H1 (cell line): ENCODE measurements around the gene GNAI2. TPM values are rescaled to one million over a fixed set of nuclear protein-coding genes. Genes with fewer than 3 reads are reported as not detected.

Source experiments
- CTCF ChIA-PET: fragments of 300-600 bp; sonication (Branson Sonifier 250); formaldehyde crosslinking; loops from one replicate; lab custom pipeline; 2021; ENCODE audit not compliant: partially characterized antibody; lab: Charles Lee
- POLR2A ChIA-PET: fragments of 300-600 bp; sonication (Branson Sonifier 250); formaldehyde crosslinking; loops from one replicate; lab custom pipeline; 2021; ENCODE audit warnings: inconsistent platforms; ENCODE audit not compliant: partially characterized antibody; lab: Charles Lee
- DNase-seq, 2 experiments: peaks; one replicate each; pipeline versions ENCODE4 v3.0.0 to v3.0.0-alpha.2; 2010 to 2022; ENCODE audit warnings: low spot score in 2 of 2, low read depth in 1 of 2, mixed read lengths in 1 of 2
- FAIRE-seq: peaks from 2 replicates; lab custom pipeline; 2011; peaks lifted over from hg19 to GRCh38; lab: Jason Lieb, UNC
- H2AFZ ChIP-seq: 2 replicates; pipeline ENCODE4 v1.8.1; 2012; ENCODE audit warnings: low read length, inconsistent platforms
- H2AK5ac ChIP-seq: 2 replicates; pipeline ENCODE4 v1.6.1; 2013; ENCODE audit warnings: low read depth, low read length
- H2BK120ac ChIP-seq: replicated peaks from 2 replicates; pipeline ENCODE3; 2013; ENCODE audit warnings: low read depth, low read length, inconsistent platforms
- H2BK12ac ChIP-seq: 2 replicates; pipeline ENCODE4 v1.6.1; 2013; ENCODE audit warnings: low read depth, low read length
- H2BK15ac ChIP-seq: 2 replicates; pipeline ENCODE4 v1.6.1; 2013; ENCODE audit warnings: low read length
- H2BK20ac ChIP-seq: 2 replicates; pipeline ENCODE4 v1.6.1; 2013; ENCODE audit warnings: low read length
- H2BK5ac ChIP-seq: 2 replicates; pipeline ENCODE4 v1.6.1; 2013; ENCODE audit warnings: low read depth, low read length
- H3K14ac ChIP-seq: 2 replicates; pipeline ENCODE4 v1.6.1; 2013; ENCODE audit warnings: inconsistent platforms; ENCODE audit not compliant: insufficient read length
- H3K18ac ChIP-seq: 2 replicates; pipeline ENCODE4 v1.6.1; 2013; ENCODE audit warnings: low read length; ENCODE audit errors: extremely low read depth
- H3K23ac ChIP-seq: 2 replicates; pipeline ENCODE4 v1.6.1; 2013; ENCODE audit warnings: inconsistent platforms; ENCODE audit not compliant: insufficient read length
- H3K23me2 ChIP-seq: 2 replicates; pipeline ENCODE4 v1.6.1; 2013; ENCODE audit warnings: low read depth, low read length
- H3K27ac ChIP-seq: 2 replicates; pipeline ENCODE4 v1.6.1; 2011; ENCODE audit warnings: low read depth, low read length, inconsistent platforms
- H3K27me3 ChIP-seq, 4 experiments: replicated peaks in 1 of 4; 1 replicate in 1 of 4; 2 replicates in 3 of 4; pipeline versions ENCODE4 v1.6.1 to v1.8.1; 2011 to 2013; ENCODE audit warnings: low read length in 3 of 4, mild to moderate bottlenecking in 3 of 4, inconsistent platforms in 2 of 4, mixed read lengths in 2 of 4, moderate library complexity in 1 of 4; ENCODE audit not compliant: control insufficient read depth in 3 of 4, insufficient read depth in 3 of 4; ENCODE audit errors: extremely low read depth in 1 of 4
- H3K36me3 ChIP-seq, 4 experiments: 2 replicates each; pipeline versions ENCODE4 v1.6.1 to v1.8.1; 2011 to 2013; ENCODE audit warnings: mild to moderate bottlenecking in 4 of 4, low read length in 3 of 4, moderate library complexity in 2 of 4, control low read depth in 1 of 4, inconsistent platforms in 1 of 4; ENCODE audit not compliant: insufficient read depth in 4 of 4, control insufficient read depth in 2 of 4
- H3K4ac ChIP-seq: replicated peaks from 2 replicates; pipeline ENCODE3; 2013; ENCODE audit warnings: low read length, low read depth, mixed read lengths, inconsistent platforms; ENCODE audit not compliant: insufficient read length
- H3K4me1 ChIP-seq, 4 experiments: replicated peaks in 1 of 4; 1 replicate in 1 of 4; 2 replicates in 3 of 4; pipeline versions ENCODE4 v1.6.1 to v1.8.1; 2011 to 2013; ENCODE audit warnings: low read length in 3 of 4, inconsistent platforms in 2 of 4, mixed read lengths in 1 of 4; ENCODE audit not compliant: insufficient read depth in 4 of 4, control insufficient read depth in 3 of 4
- H3K4me2 ChIP-seq, 2 experiments: 2 replicates each; pipeline versions ENCODE4 v1.6.1 to v1.8.1; 2011 to 2013; ENCODE audit warnings: low read depth in 2 of 2, low read length in 2 of 2, control low read depth in 1 of 2, inconsistent platforms in 1 of 2, mild to moderate bottlenecking in 1 of 2; ENCODE audit not compliant: insufficient read depth in 1 of 2
- H3K4me3 ChIP-seq, 4 experiments: fragments of 200-600, 300-600 bp in 1 of 4; sonication (generic), shearing (Covaris generic), sonication (Bioruptor Twin) in 1 of 4; 2 replicates each; pipeline versions ENCODE4 v1.5.1 to v1.8.1; 2011 to 2016; ENCODE audit warnings: low read length in 4 of 4, low read depth in 3 of 4, control low read depth in 2 of 4, inconsistent platforms in 2 of 4, mild to moderate bottlenecking in 2 of 4, mixed read lengths in 1 of 4, moderate library complexity in 1 of 4; ENCODE audit not compliant: insufficient read depth in 2 of 4; ENCODE audit errors: extremely low read depth in 1 of 4
- H3K56ac ChIP-seq: replicated peaks from 2 replicates; pipeline ENCODE3; 2013; ENCODE audit warnings: low read depth, mild to moderate bottlenecking, mixed read lengths, low read length, inconsistent platforms; ENCODE audit not compliant: insufficient read length
- H3K79me1 ChIP-seq: 2 replicates; pipeline ENCODE4 v1.6.1; 2013; ENCODE audit warnings: low read depth, low read length, control low read depth
- H3K79me2 ChIP-seq, 2 experiments: 2 replicates each; pipeline versions ENCODE4 v1.6.1 to v1.8.1; 2012 to 2013; ENCODE audit warnings: low read length in 2 of 2, mild to moderate bottlenecking in 2 of 2, inconsistent platforms in 1 of 2; ENCODE audit not compliant: insufficient read depth in 2 of 2, control insufficient read depth in 1 of 2
- H3K9ac ChIP-seq, 4 experiments: replicated peaks in 1 of 4; 1 replicate in 1 of 4; 2 replicates in 3 of 4; pipeline versions ENCODE4 v1.6.1 to v1.8.1; 2011 to 2013; ENCODE audit warnings: low read depth in 3 of 4, low read length in 3 of 4, control low read depth in 2 of 4, mild to moderate bottlenecking in 2 of 4, moderate library complexity in 2 of 4, inconsistent platforms in 1 of 4; ENCODE audit errors: extremely low read depth in 1 of 4
- H3K9me3 ChIP-seq, 2 experiments: 2 replicates each; pipeline versions ENCODE4 v1.6.1 to v1.8.1; 2012 to 2013; ENCODE audit warnings: mild to moderate bottlenecking in 2 of 2, moderate library complexity in 2 of 2, control low read depth in 1 of 2, inconsistent platforms in 1 of 2, low read depth in 1 of 2, low read length in 1 of 2, mixed read lengths in 1 of 2; ENCODE audit not compliant: insufficient read depth in 2 of 2
- H4K20me1 ChIP-seq, 2 experiments: replicated peaks in 1 of 2; 2 replicates each; pipeline versions ENCODE3 to v1.8.1; 2011 to 2013; ENCODE audit warnings: inconsistent platforms in 2 of 2, low read length in 2 of 2, mild to moderate bottlenecking in 1 of 2; ENCODE audit not compliant: insufficient read depth in 2 of 2, control insufficient read depth in 1 of 2
- H4K5ac ChIP-seq: 2 replicates; pipeline ENCODE4 v1.6.1; 2013; ENCODE audit warnings: low read length, low read depth, mixed read lengths, inconsistent platforms; ENCODE audit not compliant: insufficient read length
- H4K8ac ChIP-seq: 2 replicates; pipeline ENCODE4 v1.8.0; 2013; ENCODE audit warnings: mild to moderate bottlenecking, moderate library complexity, low read length, inconsistent platforms; ENCODE audit not compliant: insufficient read depth; ENCODE audit errors: extremely low read depth
- H4K91ac ChIP-seq: replicated peaks from 2 replicates; pipeline ENCODE3; 2013; ENCODE audit warnings: low read length, mixed read lengths, inconsistent platforms; ENCODE audit not compliant: insufficient read length
- ASH2L ChIP-seq: fragments of 200-600, 300-600 bp; sonication (generic); IDR thresholded peaks from one replicate; pipeline ENCODE4 v1.7.1; 2017; ENCODE audit warnings: low read length
- JUND ChIP-seq: IDR thresholded peaks from 2 replicates; pipeline ENCODE4 v1.6.1; 2011; ENCODE audit warnings: mild to moderate bottlenecking, improper control_type of control experiment, low read length
- MAX ChIP-seq: IDR thresholded peaks from 2 replicates; pipeline ENCODE4 v1.6.1; 2012; ENCODE audit warnings: inconsistent platforms
- NANOG ChIP-seq: IDR thresholded peaks from 2 replicates; pipeline ENCODE4 v1.6.1; 2011; ENCODE audit warnings: low read length, low read depth, mild to moderate bottlenecking, inconsistent platforms; ENCODE audit not compliant: insufficient read depth, poor library complexity, severe bottlenecking
- PHF8 ChIP-seq: fragments of 200-600 bp; sonication (generic); conservative IDR thresholded peaks from 2 replicates; pipeline ENCODE4 v1.7.1; 2012; ENCODE audit warnings: low read depth, mild to moderate bottlenecking, inconsistent platforms, low read length, moderate library complexity
- WGBS, 2 experiments: shearing (Covaris generic) in 1 of 2; methylation state at CpG; one replicate each; pipeline versions ENCODE4 v1.1.6 to v1.1.7; 2013 to 2015; ENCODE audit warnings: low lambda C conversion rate in 2 of 2, mixed read lengths in 2 of 2, inconsistent platforms in 1 of 2, low coverage in 1 of 2, missing lambda C conversion rate in 1 of 2; ENCODE audit not compliant: insufficient replicate concordance in 2 of 2, insufficient coverage in 1 of 2, insufficient read length in 1 of 2; ENCODE audit errors: extremely low coverage in 1 of 2, missing lambda C conversion rate in 1 of 2; 5-methylcytosine and 5-hydroxymethylcytosine counted together
- polyA plus RNA-seq, 7 experiments: library from polyadenylated mRNA; depleted of rRNA in 3 of 7; stranded (reverse) in 5 of 7; unstranded in 2 of 7; fragments of >200 nt in 5 of 7; fragments of 200-250 nt in 2 of 7; gene quantifications; 1 replicate in 5 of 7; 2 replicates in 1 of 7; 4 replicates in 1 of 7; pipeline versions ENCODE4 v1.2.1 to v1.2.3, GENCODE V29; 2011 to 2013; ENCODE audit warnings: missing spikeins in 2 of 7, mixed read lengths in 2 of 7
- total RNA-seq: library from RNA; stranded (reverse); fragmentation: NEBNext Ultra II Directional; extraction: Animal tissue kit (Norgen Biotek cat#: 25700); gene quantifications from 2 replicates; pipeline ENCODE4 v1.2.1, GENCODE V29; 2021
- TF ChIP-seq, protein P1 (sequence below): IDR thresholded peaks from 2 replicates; pipeline ENCODE4 v1.6.1; 2012; ENCODE audit warnings: inconsistent platforms

Gene GNAI2
- total and polyA plus RNA-seq, 2 of the 8 experiments (the other 6 are each of a cell fraction or from before 2014, with no cell fraction given), result 168 to 539 TPM

- Histone ChIP-seq H3K36me3 (no peaks in the 10 kb centered on the region), H3K4me2 (peak overlapping the region; percentile 28 to 46), H4K5ac (peak overlapping the region; percentile 38), H3K4ac (peak overlapping the region; percentile 70), H3K9ac (no peak overlapping the region), H2BK120ac (peak overlapping the region; percentile 73), H2BK15ac (peak overlapping the region; percentile 5; the same call in 1 of the 2 replicates), H3K23ac (no peak overlapping the region), H3K79me1 (no peaks in the 10 kb centered on the region), H2BK12ac (peak overlapping the region; percentile 97; the same call in 1 of the 2 replicates), H2BK20ac (peak overlapping the region; percentile 90; the same call in 1 of the 2 replicates), H3K27ac (no peak overlapping the region), H3K14ac (no peak overlapping the region), H2AFZ (no peak overlapping the region), H3K27me3 (peaks cover 0 to 3% (median 0%) of the 10 kb centered on the region in 4 experiments; a peak in 3 of 7 replicates), H2AK5ac (peak overlapping the region; percentile 45; the same call in 1 of the 2 replicates), H3K4me3 (peak overlapping the region in 1 of 4 experiments; percentile 24; a peak in 1 of 8 replicates), H3K18ac (peak overlapping the region; percentile 62), H3K9me3 (no peaks in the 10 kb centered on the region), H3K79me2 (no peaks in the 10 kb centered on the region), H4K8ac (peak overlapping the region; percentile 45), H3K56ac (no peak overlapping the region), H4K91ac (peak overlapping the region; percentile 95), H3K4me1 (peaks cover 0 to 48% (median 36%) of the 10 kb centered on the region in 4 experiments; a peak in 6 of 7 replicates), H2BK5ac (peak overlapping the region; percentile 66; the same call in 1 of the 2 replicates), H4K20me1 (peaks cover 0 to 1% of the 10 kb centered on the region in 2 experiments), H3K23me2 (peaks cover 4% of the 10 kb centered on the region; the same call in 1 of the 2 replicates)
- no peak for FAIRE-seq
- TF ChIP-seq MAX (no peak), NANOG (no peak), ASH2L (no peak), JUND (no peak), PHF8 (no peak)
- TF ChIP-seq, protein P1, sequence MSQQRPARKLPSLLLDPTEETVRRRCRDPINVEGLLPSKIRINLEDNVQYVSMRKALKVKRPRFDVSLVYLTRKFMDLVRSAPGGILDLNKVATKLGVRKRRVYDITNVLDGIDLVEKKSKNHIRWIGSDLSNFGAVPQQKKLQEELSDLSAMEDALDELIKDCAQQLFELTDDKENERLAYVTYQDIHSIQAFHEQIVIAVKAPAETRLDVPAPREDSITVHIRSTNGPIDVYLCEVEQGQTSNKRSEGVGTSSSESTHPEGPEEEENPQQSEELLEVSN, result 0 out of 2 replicates have a peak, but pooled peaks have one; percentile 41
- 59% methylated on average over 10 of the region's 22 CpGs; no CpG with 5 or more reads in 1 of the 2 experiments for WGBS, 2 experiments
- peak in 1 of 2 experiments; percentile 69 for DNase-seq
- CTCF ChIA-PET, result interaction anchor here (0.5 to 53.5 kb wide), 10 partner anchors 10 to 121 kb away, joined by 3 to 2149 read pairs (median 16); partner anchors contain the start of genes GNAI2, GNAT1, HYAL2 and LSMEM2
- POLR2A ChIA-PET, result interaction anchor here (0.6 to 3.5 kb wide), 15 partner anchors 8 to 298 kb away, joined by 3 to 19 read pairs (median 3); partner anchors contain the start of genes GNAI2, IFRD2 and LSMEM2
Observed at GRCh38 chr3:50267280-50267913, 31.4 kb downstream of the GNAI2 start.
